Panc1 (cell line): ENCODE data around the gene THRB.

Experiments used
- POLR2AphosphoS5 ChIP-seq: IDR thresholded peaks from 2 replicates; pipeline ENCODE4 v1.6.1; 2012; ENCODE audit warnings: mild to moderate bottlenecking, low read depth, low read length, moderate library complexity
- REST ChIP-seq, 2 experiments: IDR thresholded peaks; 2 replicates each; pipeline ENCODE4 v1.6.1; 2011 to 2012; ENCODE audit warnings: low read depth in 2 of 2, control low read depth in 1 of 2, low read length in 1 of 2, mild to moderate bottlenecking in 1 of 2, moderate library complexity in 1 of 2; ENCODE audit not compliant: insufficient read depth in 1 of 2
- SIN3A ChIP-seq: IDR thresholded peaks from 2 replicates; pipeline ENCODE4 v1.6.1; 2012; ENCODE audit warnings: low read depth, mild to moderate bottlenecking, low read length, moderate library complexity, borderline replicate concordance; ENCODE audit not compliant: insufficient read depth
- TF ChIP-seq, protein P1 (sequence below): fragments of 450-650 bp; IDR thresholded peaks from 2 replicates; pipeline ENCODE4 v1.5.1; 2017; ENCODE audit warnings: mild to moderate bottlenecking

GRCh38 chr3:24510030-24510648, 15.5 kb upstream of the THRB start:
- TF ChIP-seq POLR2AphosphoS5 (no peak), REST (IDR thresholded peaks at IDR 0.05; ENCODE audit: insufficient read depth in 1 of 2, low read depth in 2 of 2, low read length in 1 of 2) (no peak), SIN3A (no peak)
- TF ChIP-seq, protein P1, sequence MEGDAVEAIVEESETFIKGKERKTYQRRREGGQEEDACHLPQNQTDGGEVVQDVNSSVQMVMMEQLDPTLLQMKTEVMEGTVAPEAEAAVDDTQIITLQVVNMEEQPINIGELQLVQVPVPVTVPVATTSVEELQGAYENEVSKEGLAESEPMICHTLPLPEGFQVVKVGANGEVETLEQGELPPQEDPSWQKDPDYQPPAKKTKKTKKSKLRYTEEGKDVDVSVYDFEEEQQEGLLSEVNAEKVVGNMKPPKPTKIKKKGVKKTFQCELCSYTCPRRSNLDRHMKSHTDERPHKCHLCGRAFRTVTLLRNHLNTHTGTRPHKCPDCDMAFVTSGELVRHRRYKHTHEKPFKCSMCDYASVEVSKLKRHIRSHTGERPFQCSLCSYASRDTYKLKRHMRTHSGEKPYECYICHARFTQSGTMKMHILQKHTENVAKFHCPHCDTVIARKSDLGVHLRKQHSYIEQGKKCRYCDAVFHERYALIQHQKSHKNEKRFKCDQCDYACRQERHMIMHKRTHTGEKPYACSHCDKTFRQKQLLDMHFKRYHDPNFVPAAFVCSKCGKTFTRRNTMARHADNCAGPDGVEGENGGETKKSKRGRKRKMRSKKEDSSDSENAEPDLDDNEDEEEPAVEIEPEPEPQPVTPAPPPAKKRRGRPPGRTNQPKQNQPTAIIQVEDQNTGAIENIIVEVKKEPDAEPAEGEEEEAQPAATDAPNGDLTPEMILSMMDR: no peak
